Stimulated activated CD8-positive, alpha-beta memory T cell treated with anti-CD3 and anti-CD28 coated beads, Interleukin-12 subunit alpha, Interleukin-12 subunit beta, amount 100 ng/mL, for 1 hour (primary cell): Measurements from ENCODE around the gene TXNL4A.
"Not testable (repeated sequence)": the region's sequence is repeated elsewhere in the genome, so short reads cannot be mapped to it uniquely, and the experiment has no call there.

Source experiments
- DNase-seq: peaks from one replicate; pipeline ENCODE4 v3.0.0-alpha.2; 2020; ENCODE audit warnings: low read depth

TXNL4A gene

DNA sequence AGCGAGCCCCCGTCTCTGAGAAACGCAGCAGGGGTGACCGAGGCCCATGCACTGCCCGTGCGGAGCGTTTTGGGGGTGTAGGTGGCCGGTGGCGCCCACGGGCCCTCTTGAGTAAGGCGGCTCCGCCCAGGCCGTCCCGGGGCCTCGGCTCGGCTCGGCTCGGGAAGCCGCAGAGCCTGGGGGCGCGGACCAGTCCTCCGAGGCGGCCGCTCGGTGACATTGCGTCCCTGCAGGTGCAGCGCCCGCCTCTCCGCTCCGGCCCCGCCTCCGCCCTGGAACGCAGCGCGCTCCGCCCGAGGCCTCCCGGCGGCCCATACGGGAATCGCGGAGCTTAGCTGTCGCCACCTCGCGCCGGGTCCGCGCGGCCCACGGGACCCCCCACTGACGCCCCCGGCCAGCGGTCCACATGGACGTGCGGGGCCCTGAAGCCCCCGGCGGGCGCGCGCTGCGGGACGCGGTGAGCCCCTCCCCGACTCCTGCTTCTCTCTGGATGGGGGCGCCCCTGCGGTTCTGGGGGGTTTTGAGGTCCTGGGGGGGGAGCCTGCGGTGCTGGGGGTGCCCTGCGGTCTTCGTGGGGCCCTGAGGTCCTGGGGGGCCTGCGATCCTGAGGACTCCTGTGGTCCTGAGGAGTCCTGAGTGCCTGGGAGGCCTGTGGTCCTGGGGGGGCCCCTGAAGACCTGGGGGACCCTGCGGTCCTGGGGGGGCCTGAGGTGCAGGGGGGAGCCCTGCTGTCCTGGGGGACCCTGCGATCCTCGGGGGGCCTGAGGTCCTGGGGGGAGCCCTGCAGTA is 23.8 kb downstream of the TXNL4A start, which contains the start of gene HSBP1L1:
HSBP1L1 (plus strand) TSS at position 314 of the 789 bp plus-strand sequence; CDS start at position 407, 93 bp downstream.
- no peak for DNase-seq

GRCh38 chr18:79963658-79964329 is 24.6 kb downstream of the TXNL4A start:
- DNase-seq: no peak

DNA sequence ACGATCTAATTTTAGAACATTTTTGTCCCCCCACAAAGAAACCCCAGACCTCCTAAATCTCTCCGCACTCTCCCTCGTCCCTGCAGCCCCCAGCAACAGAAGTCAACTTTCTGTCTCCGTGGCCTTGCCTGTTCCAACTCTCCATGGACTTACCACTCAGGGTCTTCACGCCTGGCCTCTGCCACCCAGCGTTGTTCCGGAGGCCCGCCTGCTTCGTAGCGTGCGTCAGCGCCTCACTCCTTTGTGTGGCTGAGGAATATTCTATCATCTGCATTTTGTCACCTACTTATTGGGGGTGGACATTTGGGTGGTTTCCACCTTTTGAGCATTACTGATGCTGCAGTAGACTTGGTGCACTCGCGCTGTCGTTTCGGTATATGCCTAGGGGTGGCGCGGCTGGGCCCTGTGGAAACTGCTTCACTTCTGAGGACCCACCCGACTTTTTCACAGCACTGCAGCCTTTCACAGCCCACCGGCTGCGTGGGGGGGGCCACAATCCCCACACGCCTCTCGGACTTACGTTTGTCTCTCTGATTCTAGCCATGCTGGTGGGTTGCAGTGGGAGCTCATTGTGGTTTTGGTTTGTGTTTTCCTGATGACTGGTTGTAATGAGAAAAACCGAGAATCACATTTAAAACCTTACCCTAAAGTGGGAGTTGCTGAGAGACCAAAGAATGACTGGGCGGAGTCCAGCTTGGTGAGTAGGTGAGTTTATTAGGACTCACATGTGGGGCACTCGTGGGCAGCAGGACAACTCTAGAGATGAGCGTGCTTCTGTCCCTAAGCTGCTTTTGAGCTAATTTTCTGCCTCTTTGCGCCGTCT is 25.3 kb downstream of the TXNL4A start:
- DNase-seq: no peak

- no peak for DNase-seq
These were observed 26.1 kb downstream of the TXNL4A start for GRCh38 chr18:79962311-79962710.

DNA sequence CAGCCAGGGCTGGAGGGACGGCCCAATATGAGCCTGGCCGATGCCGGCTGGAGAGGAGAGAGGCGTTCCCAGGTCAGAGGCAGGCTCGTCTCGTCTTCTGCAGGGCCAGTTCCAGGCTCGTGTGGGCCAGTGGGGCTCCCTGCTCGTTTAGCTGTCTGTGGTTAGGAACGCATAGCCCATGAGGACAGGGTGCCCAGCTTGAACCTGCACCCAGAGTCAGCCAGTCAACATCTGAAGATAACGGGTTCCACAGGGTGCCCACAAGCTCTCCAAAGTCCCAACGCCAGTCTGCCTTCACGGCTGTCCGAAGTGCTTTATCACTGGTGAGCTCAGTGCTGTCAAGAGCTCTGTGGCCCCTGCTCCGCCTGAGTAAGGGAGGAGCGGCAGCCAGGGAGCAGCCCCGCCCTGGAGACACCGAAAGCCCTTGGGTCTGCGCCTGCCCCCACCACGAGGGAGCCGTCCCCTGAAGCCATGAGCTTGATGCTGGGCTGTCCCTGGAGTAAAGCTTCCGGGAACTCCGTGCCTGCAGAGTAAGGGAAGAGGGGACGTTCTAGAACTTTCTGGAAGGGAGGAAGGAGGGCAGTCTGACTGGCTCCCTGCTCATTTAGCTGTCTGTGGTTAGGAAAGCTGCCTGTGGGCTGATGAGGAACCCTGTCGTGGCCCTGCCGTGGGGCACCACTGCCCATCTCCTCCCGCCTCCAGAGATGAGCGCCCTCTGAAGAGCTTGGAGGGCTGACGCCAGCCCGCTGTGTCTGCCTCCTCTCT is 26.7 kb downstream of the TXNL4A start:
- no peak for DNase-seq

DNA sequence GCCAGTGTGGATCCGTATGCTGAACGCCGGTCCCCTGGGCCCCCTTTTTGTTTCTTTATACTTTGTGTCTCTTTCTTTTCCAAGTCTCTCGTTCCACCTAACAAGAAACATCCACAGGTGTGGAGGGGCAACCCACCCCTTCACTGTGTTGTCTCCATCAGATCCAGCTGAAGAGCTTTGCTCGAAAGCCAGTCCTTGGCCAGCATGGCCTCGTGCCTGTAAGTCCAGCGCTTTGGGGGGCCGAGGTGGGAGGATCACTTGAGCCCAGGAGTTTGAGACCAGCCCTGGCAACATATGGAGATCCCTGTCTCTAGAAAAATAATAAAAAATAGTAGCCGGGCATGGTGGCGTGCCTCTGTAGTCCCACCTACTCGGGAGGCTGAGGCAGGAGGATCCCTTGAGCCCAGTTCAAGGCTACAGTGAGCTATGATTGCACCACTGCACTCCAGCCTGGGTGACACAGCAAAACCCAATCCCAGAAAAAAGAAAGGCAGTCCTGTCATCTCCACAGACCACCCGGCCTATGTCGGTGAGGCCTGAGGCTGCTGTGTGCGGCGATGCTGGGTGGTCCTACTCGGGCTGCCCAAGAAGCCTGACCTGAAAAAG is 27.3 kb downstream of the TXNL4A start:
- DNase-seq: no peak

GRCh38 chr18:79960161-79960801 is 28.1 kb downstream of the TXNL4A start:
- DNase-seq: not testable (repeated sequence)

DNA sequence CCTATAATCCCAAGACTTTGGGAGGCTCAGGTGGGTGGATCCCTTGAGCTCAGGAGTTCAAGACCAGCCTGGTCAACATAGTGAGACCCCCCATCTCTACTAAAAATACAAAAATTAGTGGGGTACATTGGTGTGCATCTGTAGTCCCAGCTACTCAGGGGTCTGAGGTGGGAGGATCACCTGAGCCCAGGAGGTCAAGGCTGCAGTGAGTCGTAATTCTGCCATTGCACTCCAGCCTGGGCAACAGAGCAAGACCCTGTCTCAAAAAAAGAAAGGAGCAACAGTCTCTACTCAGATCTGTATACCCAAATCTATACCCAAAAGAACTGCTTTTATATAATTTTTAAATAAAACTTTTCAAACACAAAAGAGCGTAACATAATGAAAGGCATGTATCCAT is 29.4 kb downstream of the TXNL4A start:
- DNase-seq: no peak

- DNase-seq: no peak
These were observed 32.1 kb downstream of the TXNL4A start for GRCh38 chr18:79956276-79956675.

DNA sequence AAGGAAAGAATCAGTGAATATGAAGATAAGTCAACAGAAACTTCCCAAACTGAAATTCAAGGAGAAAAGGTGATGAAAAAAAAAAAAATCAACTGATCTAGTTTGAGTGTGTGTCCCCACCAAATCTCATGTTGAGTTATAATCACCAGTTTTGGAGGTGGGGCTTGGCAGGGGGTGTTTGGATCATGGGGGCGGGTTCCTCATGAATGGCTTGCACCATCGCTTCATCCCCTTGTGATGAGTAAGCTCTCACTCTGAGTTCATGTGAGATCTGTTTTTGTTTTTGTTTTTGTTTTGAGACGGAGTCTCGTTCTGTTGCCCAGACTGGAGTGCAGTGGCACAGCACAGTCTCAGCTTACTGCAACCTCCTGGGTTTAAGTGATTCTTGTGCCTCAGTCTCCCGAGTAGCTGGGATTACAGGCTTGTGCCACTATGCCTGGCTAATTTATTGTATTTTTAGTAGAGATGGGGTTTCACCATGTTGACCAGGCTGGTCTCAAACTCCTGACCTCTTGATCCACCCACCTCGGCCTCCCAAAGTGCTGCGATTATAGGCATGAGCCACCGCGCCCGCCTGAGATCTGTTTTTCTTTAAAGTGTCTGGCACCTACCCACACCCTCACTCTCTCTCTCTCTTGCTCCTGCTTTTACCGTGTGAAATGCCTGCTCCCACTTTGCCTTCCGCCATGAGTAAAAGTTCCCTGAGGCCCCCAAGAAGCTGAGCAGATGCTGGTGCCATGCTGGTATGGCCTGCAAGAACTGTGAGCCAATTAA is 32.9 kb downstream of the TXNL4A start:
- DNase-seq: no peak

DNA sequence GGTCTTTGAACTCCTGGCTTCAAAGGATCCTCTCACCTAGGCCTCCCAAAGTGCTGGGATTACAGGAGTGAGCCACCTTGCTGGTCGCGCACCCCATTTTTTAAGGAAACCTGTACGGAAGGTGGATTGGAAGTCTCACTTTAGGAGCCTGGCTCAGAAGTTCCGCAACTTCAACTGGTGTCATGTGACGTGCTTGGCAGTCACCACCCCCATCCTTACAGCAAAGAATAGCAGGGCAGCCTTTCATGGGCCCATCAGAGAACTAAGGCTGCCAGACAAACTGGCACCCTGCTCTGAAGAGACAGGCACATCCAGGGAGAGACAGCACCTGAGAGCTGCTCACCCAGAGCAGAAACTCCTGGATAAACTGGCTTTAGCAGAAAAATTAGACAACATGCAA is 33.6 kb downstream of the TXNL4A start:
- no peak for DNase-seq

GRCh38 chr18:79953971-79954651 is 34.3 kb downstream of the TXNL4A start:
- no peak for DNase-seq

GRCh38 chr18:79952996-79953559 is 35.3 kb downstream of the TXNL4A start:
- no peak for DNase-seq

DNA sequence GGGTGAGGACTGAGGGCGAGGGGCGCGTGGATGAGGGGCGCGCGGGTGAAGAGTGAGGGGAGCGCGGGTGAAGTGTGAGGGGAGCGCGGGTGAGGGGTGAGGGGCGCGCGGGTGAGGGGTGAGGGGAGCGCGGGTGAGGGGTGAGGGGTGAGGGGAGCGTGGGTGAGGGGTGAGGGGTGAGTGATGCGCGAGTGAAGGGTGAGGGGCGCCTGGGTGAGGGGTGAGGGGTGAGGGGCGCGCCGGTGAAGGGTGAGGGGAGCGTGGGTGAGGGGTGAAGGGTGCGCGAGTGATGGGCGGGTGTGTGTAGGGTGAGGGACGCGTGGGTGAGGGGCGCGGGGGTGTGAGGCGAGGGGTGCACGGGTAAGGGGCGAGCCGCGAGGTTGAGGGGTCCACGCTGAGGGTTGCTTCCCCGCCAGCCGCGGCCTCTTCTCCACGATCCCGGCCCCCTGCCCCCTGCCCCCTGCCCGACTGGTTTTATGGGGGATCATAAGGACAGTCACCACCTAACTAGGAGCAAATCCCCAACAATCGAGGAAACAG is 35.8 kb downstream of the TXNL4A start:
- DNase-seq: no peak

DNA sequence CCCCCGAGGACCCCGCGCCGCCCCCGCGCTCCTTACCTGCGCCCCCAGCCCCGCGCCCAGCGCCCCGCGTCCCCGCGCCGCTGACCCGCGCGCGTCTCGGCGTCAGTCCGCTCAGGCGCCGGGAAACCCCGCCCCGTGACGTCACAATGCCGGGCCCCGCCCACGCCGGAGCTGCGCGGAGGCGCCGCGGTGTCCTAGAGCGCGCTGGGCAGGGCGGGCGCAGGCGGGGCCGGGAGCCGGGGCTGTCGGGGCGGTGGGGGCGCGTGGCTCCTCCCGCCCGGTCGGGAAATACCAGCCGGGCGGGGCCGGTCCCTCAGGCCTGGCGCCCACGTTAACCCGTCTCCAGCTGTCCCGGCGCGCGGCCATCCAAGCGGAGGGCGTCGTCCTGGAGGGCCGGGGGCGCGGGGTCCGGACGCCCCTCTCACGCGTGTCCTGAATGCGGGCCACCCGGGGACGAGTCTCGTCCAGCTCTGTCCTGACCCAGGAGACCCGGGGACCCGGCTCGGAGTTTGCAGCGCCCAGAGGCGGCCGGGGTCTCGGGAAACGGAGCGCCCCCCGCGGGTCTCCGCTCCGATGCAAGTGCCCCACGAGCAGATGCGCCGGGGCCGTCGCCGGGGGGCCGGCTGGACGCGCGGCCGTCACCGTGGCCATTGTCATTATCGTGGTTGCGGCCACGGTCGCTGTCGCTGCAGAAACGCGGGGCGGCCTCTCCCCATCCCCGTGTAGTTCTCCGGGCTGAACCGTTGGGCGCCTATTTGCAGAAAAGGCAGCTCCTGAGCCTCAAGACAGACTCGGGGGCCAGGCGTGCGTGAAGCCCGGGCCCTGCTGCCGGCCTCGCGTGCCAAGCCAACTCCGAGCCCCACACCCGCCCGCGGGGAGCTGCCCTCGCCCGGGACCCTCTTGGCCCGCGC is 36.6 kb downstream of the TXNL4A start, which contains the start of gene SLC66A2:
SLC66A2 (minus strand) TSS at position 109 of the 911 bp plus-strand sequence. CDS start 727 bp downstream, outside the sequence.
- peak; percentile 91 for DNase-seq

DNA sequence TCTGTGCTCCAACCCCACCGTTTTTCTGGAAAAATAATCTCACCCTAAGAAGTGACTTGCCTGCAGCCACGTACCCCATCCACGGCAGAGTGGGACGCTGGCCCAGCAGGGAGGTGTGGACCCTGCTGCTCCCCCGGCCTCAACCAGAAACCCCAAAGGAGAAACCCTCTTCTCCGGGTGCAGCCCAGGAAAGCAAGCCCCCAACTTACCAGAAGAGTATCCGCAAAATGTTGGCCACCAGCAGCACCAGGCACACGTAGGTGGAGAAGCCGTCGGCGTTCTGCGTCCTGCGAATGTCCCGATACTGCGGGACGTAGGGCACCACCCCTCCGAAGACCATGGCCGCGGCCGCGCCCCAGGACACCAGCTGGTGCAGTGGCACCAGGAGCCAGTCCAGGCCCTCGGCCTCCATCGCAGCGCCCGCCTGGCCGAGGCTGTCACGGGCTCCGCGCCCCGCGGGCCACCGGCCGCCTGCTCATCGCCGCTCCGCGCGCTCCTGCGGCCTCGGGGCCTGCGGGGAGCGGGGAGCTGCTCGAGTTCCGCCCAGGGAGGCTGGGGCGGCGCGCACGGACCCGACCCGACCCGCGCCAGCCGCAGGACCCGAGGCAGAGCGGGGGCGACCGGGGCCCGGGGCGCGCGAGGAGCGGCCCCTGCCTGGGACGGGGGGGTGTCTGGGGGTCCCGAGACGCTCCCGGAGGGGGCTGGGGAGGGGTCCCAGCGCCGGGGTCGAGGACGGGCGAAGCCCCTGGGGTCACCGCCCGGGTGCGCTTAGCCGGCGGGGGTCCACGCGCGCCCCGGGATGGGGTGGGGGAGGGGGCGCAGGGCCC is 37.6 kb downstream of the TXNL4A start:
- no peak for DNase-seq
